HTR-8/SVneo (cell line): ENCODE data around the gene FUBP3.
"Not testable (repeated sequence)": the region's sequence is repeated elsewhere in the genome, so short reads cannot be mapped to it uniquely, and the experiment has no call there.

Experiments
- DNase-seq: peaks from one replicate; pipeline ENCODE4 v3.0.0; 2011; ENCODE audit warnings: low spot score, mixed read lengths; ENCODE audit not compliant: insufficient read length
- FAIRE-seq: peaks from 2 replicates; lab custom pipeline; 2011; peaks lifted over from hg19 to GRCh38; lab: Jason Lieb, UNC

Gene FUBP3

DNA sequence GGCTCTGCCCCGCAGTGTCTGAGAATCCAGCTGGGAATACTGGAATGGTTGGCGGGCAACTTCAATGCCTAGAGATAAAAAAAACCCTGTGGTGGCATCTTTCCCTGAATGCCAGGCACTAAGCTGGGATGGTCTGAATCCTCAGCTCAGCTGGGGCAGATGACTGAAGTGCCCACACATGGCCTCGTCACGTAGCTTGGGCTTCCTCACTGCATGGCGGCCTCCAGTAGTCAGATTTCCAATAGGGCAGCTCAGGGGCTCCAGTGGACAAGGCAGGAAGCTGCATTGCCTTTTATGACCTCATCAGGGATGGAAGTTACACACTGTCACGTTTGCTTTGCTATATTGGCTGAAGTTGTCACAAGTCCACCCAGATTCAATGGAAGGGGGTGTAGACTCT, 24.3 kb upstream of the FUBP3 start:
- no peak for DNase-seq
- FAIRE-seq = no peak

DNA sequence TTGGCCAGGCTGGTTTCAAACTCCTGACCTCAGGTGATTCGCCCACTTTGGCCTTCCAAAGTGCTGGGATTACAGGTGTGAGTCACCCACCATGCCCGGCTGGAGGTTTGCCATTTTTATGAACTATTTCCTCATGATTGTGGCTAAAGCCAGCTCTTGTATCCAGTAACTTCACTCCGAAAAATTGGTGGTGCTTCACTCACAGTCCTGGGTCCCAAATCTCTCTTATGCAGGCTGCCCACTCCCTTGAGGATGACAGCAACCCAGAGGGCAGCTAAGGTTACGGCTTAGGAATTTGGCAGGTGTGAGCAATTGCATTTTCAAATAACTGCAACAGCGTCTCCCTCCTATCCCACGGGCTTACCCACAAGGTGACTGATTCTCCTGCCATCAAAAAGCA, 23.4 kb upstream of the FUBP3 start:
- DNase-seq = no peak
- no peak for FAIRE-seq

DNA sequence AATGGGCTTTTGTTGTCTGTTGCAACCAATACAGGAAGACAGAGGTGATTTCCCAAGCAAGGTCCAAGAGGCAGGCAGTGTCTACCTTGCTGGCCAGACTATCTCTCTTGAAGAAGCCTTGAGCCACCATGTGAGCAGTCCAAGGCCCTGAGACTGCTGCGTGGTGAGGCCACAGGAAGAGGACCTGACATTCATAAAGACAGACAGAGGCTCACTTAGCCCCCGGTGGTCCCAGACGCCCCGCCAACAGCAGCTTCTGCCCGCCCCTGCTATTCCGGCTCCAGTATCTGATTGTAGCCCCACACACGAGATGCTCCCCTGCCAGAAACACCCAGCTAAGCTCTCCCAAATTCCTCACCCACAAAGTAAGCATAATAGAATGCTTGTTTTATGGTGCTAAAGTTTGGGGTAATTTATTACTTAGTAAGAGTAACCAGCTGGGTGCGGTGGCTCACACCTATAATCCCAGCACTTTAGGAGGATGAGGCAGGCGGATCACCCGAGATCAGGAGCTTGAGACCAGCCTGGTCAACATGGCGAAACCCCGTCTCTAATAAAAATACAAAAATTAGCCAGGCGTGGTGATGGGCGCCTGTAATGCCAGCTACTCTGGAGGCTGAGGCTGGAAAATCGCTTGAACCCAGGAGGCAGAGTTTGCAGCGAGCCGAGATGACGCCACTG, 22.8 kb upstream of the FUBP3 start:
- FAIRE-seq = no peak
- no peak for DNase-seq

DNA sequence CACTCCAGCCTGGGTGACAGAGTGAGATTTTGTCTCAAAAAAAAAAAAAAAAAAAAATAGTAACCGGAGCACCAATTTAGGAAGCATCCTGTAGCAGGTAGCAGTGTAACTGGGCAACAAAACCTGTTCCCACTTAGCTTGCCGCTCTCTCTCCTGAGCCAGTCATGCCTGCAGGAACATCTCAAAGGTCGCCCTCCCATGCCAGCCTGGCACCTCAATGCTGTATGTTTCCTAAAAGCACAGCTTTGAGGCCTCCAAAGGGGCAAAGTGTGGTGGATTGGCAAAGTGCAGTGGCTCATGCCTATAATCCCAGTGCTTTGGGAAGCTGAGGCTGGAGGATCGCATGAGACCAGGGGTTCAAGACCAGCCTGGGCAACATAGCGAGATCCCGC, 22.3 kb upstream of the FUBP3 start:
- DNase-seq = no peak
- FAIRE-seq = no peak

- DNase-seq (no peak), FAIRE-seq (no peak)
Observed at GRCh38 chr9:130561056-130561455, 18.3 kb upstream of the FUBP3 start.

- not testable (repeated sequence) for DNase-seq, FAIRE-seq
Observed at GRCh38 chr9:130562525-130562924, 16.9 kb upstream of the FUBP3 start.

GRCh38 chr9:130563797-130564196, 15.6 kb upstream of the FUBP3 start:
- FAIRE-seq (no peak), DNase-seq (no peak)

DNA sequence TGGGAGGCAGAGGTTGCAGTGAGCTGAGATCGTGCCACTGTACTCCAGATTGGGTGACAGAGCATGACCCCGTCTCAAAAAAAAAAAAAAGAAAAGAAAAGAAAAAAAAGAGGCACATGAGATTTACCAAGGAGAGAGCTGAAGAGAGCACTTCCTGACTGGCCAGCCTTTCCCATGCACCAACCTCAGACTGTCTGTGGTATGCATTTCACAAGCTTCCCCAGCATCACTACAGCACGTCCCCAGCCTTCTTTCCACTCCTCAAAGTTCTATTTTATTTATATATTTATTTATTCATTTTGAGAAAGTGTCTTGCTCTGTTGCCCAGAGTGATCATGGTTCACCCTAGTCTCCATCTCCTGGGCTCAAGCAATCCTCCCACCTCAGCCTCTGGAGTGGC, 13.6 kb upstream of the FUBP3 start:
- FAIRE-seq = no peak
- no peak for DNase-seq

DNA sequence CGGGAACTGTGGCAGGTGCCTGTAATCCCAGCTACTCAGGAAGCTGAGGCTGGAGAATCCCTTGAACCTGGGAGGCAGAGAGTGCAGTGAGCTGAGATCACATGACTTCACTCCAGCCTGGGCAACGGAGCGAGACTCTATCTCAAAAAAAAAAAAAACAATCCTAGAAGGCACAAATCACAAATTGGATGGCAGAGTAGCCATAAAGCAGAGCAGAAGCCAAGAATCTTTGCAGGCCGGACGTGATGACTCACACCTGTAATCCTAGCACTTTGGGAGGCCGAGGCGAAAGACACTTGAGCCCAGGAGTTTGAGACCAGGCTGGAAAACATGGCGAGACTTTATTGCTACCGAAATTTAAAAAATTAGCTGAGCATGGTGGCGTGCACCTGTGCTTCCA, 9.2 kb upstream of the FUBP3 start:
- no peak for FAIRE-seq
- DNase-seq = no peak

GRCh38 chr9:130575514-130575913, 3.9 kb upstream of the FUBP3 start:
- DNase-seq (no peak), FAIRE-seq (no peak)

DNA sequence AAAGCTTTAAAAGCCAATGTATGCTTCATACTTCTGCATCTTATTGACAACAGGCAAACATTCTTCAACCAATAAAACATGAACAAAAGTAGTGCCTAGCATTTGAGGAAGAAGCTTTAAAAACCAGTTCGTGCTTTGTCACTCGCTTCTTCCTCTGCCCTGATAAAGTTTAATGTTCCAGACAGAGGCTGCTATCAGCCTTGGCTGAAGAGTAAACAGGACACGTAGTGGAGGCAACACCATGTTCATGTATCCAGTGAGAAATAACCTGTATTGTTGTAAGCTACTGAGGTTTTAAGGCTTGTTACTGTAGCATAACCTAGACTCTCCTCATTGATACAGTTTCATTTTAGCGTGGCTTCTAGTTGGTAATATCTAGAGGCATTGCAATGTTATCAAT, 3.2 kb upstream of the FUBP3 start:
- DNase-seq (no peak), FAIRE-seq (no peak)

DNA sequence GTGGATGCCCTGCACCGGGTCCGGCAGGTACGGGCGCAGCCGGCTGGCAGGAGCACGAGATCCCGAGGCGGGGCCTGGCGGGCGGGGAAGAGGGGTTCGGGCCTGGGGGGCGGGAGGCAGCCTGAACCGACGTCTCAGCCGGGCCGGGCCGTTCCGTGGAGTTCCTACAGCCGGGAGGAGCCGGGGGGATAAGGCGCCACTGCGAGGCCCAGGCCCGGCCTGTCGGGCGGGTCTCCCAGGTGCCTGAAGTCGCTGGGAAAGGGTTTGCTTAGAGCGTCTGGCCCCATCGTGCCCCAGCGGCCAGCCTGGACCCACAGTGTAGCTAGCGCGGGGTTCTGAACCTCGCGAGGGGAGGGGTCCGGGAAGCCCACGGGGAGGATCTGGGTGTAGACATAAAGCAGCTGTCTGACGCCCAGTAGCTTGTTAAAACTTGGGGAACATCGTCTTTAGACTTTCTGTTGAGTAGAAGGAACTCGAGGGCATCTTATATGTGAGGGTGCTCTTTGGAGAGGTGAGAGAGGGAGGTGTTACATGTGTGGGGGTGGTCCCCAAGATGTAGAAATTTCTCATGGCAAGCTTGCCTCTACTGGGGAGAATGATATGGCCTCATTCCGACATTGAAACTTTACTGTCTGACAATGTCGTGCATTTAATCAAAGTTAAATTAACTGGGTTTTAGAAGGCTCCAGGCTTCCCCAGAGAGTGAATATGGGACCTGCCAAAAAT, 524 bp downstream of the FUBP3 start:
- DNase-seq (no peak), FAIRE-seq (no peak)

DNA sequence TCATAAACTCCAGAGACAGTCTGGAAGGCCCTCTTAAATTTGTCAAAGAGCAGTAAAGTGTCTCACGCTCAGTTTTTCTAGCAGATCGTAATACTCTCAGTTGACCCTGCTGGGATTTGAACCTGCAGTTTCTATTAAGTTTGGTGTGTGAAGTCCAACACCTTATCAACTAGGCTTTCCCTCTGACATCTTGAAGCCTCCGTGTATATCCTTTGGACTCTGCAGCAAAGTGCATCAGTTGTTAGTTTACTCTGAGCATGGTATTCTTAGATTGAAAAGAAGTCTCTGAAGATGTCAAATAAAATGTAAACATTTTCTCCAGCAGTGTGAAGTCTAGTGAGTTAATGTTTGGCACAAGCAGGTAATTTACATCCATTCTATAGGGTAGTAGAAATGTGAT, 2.4 kb downstream of the FUBP3 start:
- no peak for FAIRE-seq
- no peak for DNase-seq

DNA sequence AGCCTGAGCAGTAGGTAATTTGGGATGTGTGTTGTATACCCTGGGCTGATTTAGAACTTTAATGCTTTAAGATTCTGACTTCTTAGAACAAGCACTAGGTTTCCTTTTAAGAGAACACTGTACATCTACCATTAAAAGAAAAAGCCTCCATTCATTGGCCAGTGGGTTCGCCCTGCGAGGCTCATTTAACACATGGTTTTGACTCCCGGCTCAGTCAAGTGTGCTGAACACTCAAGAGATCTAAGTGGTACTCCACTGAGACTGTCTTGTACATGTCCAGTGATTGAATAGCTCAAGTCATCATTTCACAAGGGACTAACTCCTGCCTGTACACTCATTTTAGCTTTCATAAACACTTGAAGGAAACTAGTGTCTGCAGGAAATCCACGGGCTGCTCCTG, 3.9 kb downstream of the FUBP3 start:
- DNase-seq = no peak
- FAIRE-seq = no peak

GRCh38 chr9:130587921-130588320, 8.5 kb downstream of the FUBP3 start:
- DNase-seq = no peak
- FAIRE-seq = no peak

GRCh38 chr9:130588416-130588815, 9.0 kb downstream of the FUBP3 start:
- DNase-seq = no peak

DNA sequence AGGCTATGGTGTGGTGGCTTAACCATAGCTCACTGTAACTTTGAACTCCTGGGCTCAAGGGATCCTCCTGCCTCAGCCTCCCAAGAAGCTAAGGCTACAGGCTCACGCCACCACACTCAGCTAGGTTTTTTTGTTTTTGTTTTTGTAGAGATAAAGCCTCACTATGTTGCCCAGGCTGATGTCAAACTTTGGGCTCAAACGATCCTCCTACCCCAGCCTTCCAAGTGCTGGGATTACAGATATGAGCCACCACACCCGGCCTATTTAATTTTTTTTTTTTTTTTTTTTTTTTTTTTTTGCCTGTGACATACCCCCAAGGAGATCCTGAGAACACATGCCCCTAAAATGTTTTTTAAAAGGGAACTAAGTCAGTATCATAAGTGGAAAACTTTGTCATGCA, 10.4 kb downstream of the FUBP3 start:
- no peak for FAIRE-seq
- no peak for DNase-seq

More at GRCh38 chr9:130588416-130588815, 9.0 kb downstream of the FUBP3 start:
- no peak for FAIRE-seq

GRCh38 chr9:130590305-130590704, 10.9 kb downstream of the FUBP3 start:
- no peak for FAIRE-seq
- no peak for DNase-seq

DNA sequence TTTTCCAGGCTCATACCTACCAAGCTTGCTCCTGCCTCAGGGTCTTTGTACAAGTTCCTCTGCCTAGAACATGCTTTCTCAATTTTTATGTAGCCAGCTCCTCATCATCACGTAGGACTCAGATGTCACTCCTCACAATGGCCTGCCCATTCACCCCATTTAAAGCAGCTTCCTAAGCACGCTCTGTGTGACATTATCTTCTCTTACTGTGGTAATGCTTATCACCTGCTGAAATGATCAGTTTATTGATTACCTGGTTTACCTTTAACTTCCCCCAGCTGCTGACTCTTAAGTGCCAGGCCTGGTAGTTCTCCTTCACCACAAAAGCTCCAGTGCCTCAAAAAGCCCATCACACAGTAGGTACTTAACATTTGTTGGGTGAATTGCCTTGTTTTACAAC, 13.6 kb downstream of the FUBP3 start:
- FAIRE-seq (no peak), DNase-seq (no peak)

DNA sequence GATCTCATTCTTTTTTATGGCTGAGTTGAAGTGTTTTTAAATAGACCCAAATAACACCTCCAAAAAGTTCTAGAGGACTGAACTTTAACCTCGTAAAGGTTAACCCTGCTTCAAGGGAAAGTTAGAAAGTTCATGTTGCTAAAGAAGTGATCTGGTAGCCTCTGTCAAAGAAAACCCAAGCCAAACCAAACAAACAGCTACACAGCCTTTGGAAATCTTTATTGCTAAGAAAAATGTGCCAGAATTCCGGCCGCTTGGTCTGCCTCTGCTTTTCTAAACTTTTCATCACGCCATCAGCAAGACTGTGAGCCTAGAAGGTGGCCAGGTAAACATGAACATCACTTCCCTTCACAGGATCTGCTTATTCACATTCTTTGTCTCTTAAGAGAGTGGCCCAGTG, 17.9 kb downstream of the FUBP3 start:
- no peak for DNase-seq
- no peak for FAIRE-seq

- no peak for FAIRE-seq
Observed at GRCh38 chr9:130598188-130598587, 18.8 kb downstream of the FUBP3 start.

GRCh38 chr9:130599625-130600024, 20.2 kb downstream of the FUBP3 start:
- FAIRE-seq = no peak
- DNase-seq = no peak

More at GRCh38 chr9:130598188-130598587, 18.8 kb downstream of the FUBP3 start:
- no peak for DNase-seq
